GM21717 (cell line): ENCODE results near the gene ASPM.
"Not testable (repeated sequence)": the region's sequence is repeated elsewhere in the genome, so short reads cannot be mapped to it uniquely, and the experiment has no call there.

Source experiments
- ATAC-seq: cut with Tn5 transposase; IDR thresholded peaks from one replicate; pipeline ENCODE4 v1.9.1; 2021; ENCODE audit warnings: mild to moderate bottlenecking, moderate library complexity; ENCODE audit not compliant: unreplicated experiment

ASPM gene

GRCh38 chr1:197144570-197145325 is 1.7 kb downstream of the ASPM start:
- no peak for ATAC-seq

- ATAC-seq, result no peak
Measured at GRCh38 chr1:197143276-197143675, 3.2 kb downstream of the ASPM start.

GRCh38 chr1:197141575-197141974 is 4.9 kb downstream of the ASPM start:
- no peak for ATAC-seq

- no peak for ATAC-seq
Measured at GRCh38 chr1:197140121-197140520, 6.3 kb downstream of the ASPM start.

GRCh38 chr1:197139169-197139568 is 7.3 kb downstream of the ASPM start:
- ATAC-seq, result no peak

GRCh38 chr1:197137322-197137721 is 9.1 kb downstream of the ASPM start:
- no peak for ATAC-seq

GRCh38 chr1:197130677-197131304 is 15.7 kb downstream of the ASPM start:
- ATAC-seq, result no peak

- no peak for ATAC-seq
Measured at GRCh38 chr1:197129698-197130097, 16.8 kb downstream of the ASPM start.

GRCh38 chr1:197127246-197127912 is 19.1 kb downstream of the ASPM start:
- no peak for ATAC-seq

GRCh38 chr1:197126691-197127090 is 19.8 kb downstream of the ASPM start:
- no peak for ATAC-seq

GRCh38 chr1:197124376-197124775 is 22.1 kb downstream of the ASPM start:
- ATAC-seq, result no peak

GRCh38 chr1:197116156-197116555 is 30.3 kb downstream of the ASPM start:
- ATAC-seq, result no peak

- no peak for ATAC-seq
Measured at GRCh38 chr1:197106869-197107268, 39.6 kb downstream of the ASPM start.

GRCh38 chr1:197103300-197103699 is 43.2 kb downstream of the ASPM start:
- no peak for ATAC-seq

GRCh38 chr1:197101978-197102377 is 44.5 kb downstream of the ASPM start:
- no peak for ATAC-seq

- no peak for ATAC-seq
Measured at GRCh38 chr1:197100677-197101076, 45.8 kb downstream of the ASPM start.

GRCh38 chr1:197099444-197099843 is 47.0 kb downstream of the ASPM start:
- no peak for ATAC-seq

- ATAC-seq, result not testable (repeated sequence)
Measured at GRCh38 chr1:197096971-197097370, 49.5 kb downstream of the ASPM start.

GRCh38 chr1:197096137-197096536 is 50.3 kb downstream of the ASPM start:
- no peak for ATAC-seq

- no peak for ATAC-seq
Measured at GRCh38 chr1:197093226-197093885, 53.1 kb downstream of the ASPM start.

- ATAC-seq, result no peak
Measured at GRCh38 chr1:197092491-197093023, 53.9 kb downstream of the ASPM start.
